NCI-H510A treated with DMSO at 0.1 percent for 48 hours (cell line): Measurements from ENCODE around the gene COX14.
"Not testable (repeated sequence)": the region's sequence is repeated elsewhere in the genome, so short reads cannot be mapped to it uniquely, and the experiment has no call there.

Experiments
- DNase-seq: peaks from one replicate; lab custom pipeline; 2025; lab: John Stamatoyannopoulos, UW

Gene COX14

GRCh38 chr12:50107416-50108268 is 4.4 kb upstream of the COX14 start:
- no peak for DNase-seq

GRCh38 chr12:50109319-50109718 is 2.7 kb upstream of the COX14 start:
- DNase-seq: no peak

GRCh38 chr12:50110127-50110761 is 1.8 kb upstream of the COX14 start:
- no peak for DNase-seq

- peak; percentile 59 for DNase-seq
Measured at GRCh38 chr12:50110762-50111351, 1.2 kb upstream of the COX14 start.

GRCh38 chr12:50111395-50111692 is 692 bp upstream of the COX14 start:
- DNase-seq: no peak

GRCh38 chr12:50112456-50113218 is 601 bp downstream of the COX14 start:
- DNase-seq: peak; percentile 53

GRCh38 chr12:50117057-50117622 is 5.1 kb downstream of the COX14 start:
- no peak for DNase-seq

- DNase-seq: no peak
Measured at GRCh38 chr12:50119387-50119786, 7.4 kb downstream of the COX14 start.

- no peak for DNase-seq
Measured at GRCh38 chr12:50120521-50120920, 8.5 kb downstream of the COX14 start.

GRCh38 chr12:50120953-50121352 is 8.9 kb downstream of the COX14 start:
- DNase-seq: no peak

- no peak for DNase-seq
Measured at GRCh38 chr12:50121641-50122040, 9.6 kb downstream of the COX14 start.

GRCh38 chr12:50123203-50123602 is 11.2 kb downstream of the COX14 start:
- no peak for DNase-seq

GRCh38 chr12:50127546-50127945 is 15.5 kb downstream of the COX14 start:
- DNase-seq: peak; percentile 64

GRCh38 chr12:50129290-50129689 is 17.3 kb downstream of the COX14 start:
- DNase-seq: no peak

- DNase-seq: peak; percentile 51
Measured at GRCh38 chr12:50132505-50133135, 20.6 kb downstream of the COX14 start.

- no peak for DNase-seq
Measured at GRCh38 chr12:50142993-50143392, 31.0 kb downstream of the COX14 start.

- DNase-seq: no peak
Measured at GRCh38 chr12:50145439-50145838, 33.4 kb downstream of the COX14 start.

GRCh38 chr12:50147281-50147680 is 35.2 kb downstream of the COX14 start:
- DNase-seq: no peak

GRCh38 chr12:50148011-50148410 is 36.0 kb downstream of the COX14 start:
- not testable (repeated sequence) for DNase-seq

- DNase-seq: no peak
Measured at GRCh38 chr12:50149311-50149710, 37.3 kb downstream of the COX14 start.

GRCh38 chr12:50151047-50151687 is 39.1 kb downstream of the COX14 start:
- DNase-seq: no peak
